GM19239 (cell line): Measurements from ENCODE around the gene PHF3.
A peak's percentile ranks its signal among the peaks of the same experiment; 100 is the strongest.

Experiments used
- DNase-seq: peaks from one replicate; pipeline ENCODE4 v3.0.0; 2011; ENCODE audit warnings: low spot score; ENCODE audit not compliant: insufficient read length
- FAIRE-seq: peaks from 2 replicates; lab custom pipeline; 2011; peaks lifted over from hg19 to GRCh38; lab: Jason Lieb, UNC

Gene PHF3

GRCh38 chr6:63635588-63636517 lies at the start of gene PHF3:
PHF3 (plus strand) TSS chr6:63635802; CDS start chr6:63646552, 10,750 bp downstream.
- peak; percentile 90 for FAIRE-seq

GRCh38 chr6:63589952-63590411 lies 45.6 kb upstream of the PHF3 start:
- DNase-seq = no peak
- FAIRE-seq = no peak

More at GRCh38 chr6:63635588-63636517, at the start of gene PHF3:
- peak; percentile 78 for DNase-seq

- FAIRE-seq (no peak), DNase-seq (no peak)
Observed at GRCh38 chr6:63592886-63593285, 42.7 kb upstream of the PHF3 start.

GRCh38 chr6:63597141-63598048 lies 38.2 kb upstream of the PHF3 start:
- DNase-seq (no peak), FAIRE-seq (no peak)

- DNase-seq (peak; percentile 70), FAIRE-seq (peak; percentile 92)
Observed at GRCh38 chr6:63598049-63599036, 37.3 kb upstream of the PHF3 start.

GRCh38 chr6:63599243-63599642 lies 36.4 kb upstream of the PHF3 start:
- FAIRE-seq = no peak

GRCh38 chr6:63600136-63600535 lies 35.5 kb upstream of the PHF3 start:
- DNase-seq = no peak
- FAIRE-seq = no peak

More at GRCh38 chr6:63599243-63599642, 36.4 kb upstream of the PHF3 start:
- DNase-seq = no peak

GRCh38 chr6:63609231-63609630 lies 26.4 kb upstream of the PHF3 start:
- FAIRE-seq (no peak), DNase-seq (no peak)

- no peak for DNase-seq
Observed at GRCh38 chr6:63610944-63611343, 24.7 kb upstream of the PHF3 start.

GRCh38 chr6:63611560-63611959 lies 24.0 kb upstream of the PHF3 start:
- DNase-seq (no peak), FAIRE-seq (no peak)

More at GRCh38 chr6:63610944-63611343, 24.7 kb upstream of the PHF3 start:
- no peak for FAIRE-seq

- no peak for FAIRE-seq
Observed at GRCh38 chr6:63615590-63615989, 20.0 kb upstream of the PHF3 start.

GRCh38 chr6:63624091-63624490 lies 11.5 kb upstream of the PHF3 start:
- DNase-seq (no peak), FAIRE-seq (no peak)

More at GRCh38 chr6:63615590-63615989, 20.0 kb upstream of the PHF3 start:
- no peak for DNase-seq

GRCh38 chr6:63630466-63630865 lies 5.1 kb upstream of the PHF3 start:
- FAIRE-seq (no peak), DNase-seq (no peak)

GRCh38 chr6:63634630-63635029 lies 972 bp upstream of the PHF3 start:
- no peak for DNase-seq
- FAIRE-seq = no peak

- DNase-seq (no peak), FAIRE-seq (no peak)
Observed at GRCh38 chr6:63635215-63635587, 401 bp upstream of the PHF3 start.

- DNase-seq = no peak
- peak; percentile 92 for FAIRE-seq
Observed at GRCh38 chr6:63636518-63637021, 968 bp downstream of the PHF3 start.

- FAIRE-seq = no peak
Observed at GRCh38 chr6:63637865-63638445, 2.4 kb downstream of the PHF3 start.

GRCh38 chr6:63640062-63640461 lies 4.5 kb downstream of the PHF3 start:
- FAIRE-seq (peak; percentile 78), DNase-seq (no peak)

More at GRCh38 chr6:63637865-63638445, 2.4 kb downstream of the PHF3 start:
- no peak for DNase-seq

- DNase-seq = no peak
- no peak for FAIRE-seq
Observed at GRCh38 chr6:63643862-63644261, 8.3 kb downstream of the PHF3 start.
